H9 (cell line): ENCODE results near the gene API5. TPM values are rescaled to one million over a fixed set of nuclear protein-coding genes. Genes with fewer than 3 reads are reported as not detected.
A peak's percentile ranks its signal among the peaks of the same experiment; 100 is the strongest.

Experiments used
- DNase-seq: peaks from one replicate; pipeline ENCODE4 v3.0.0-alpha.2; 2017
- H2AFZ ChIP-seq: one replicate; pipeline ENCODE4 v1.6.1; 2013; ENCODE audit warnings: mild to moderate bottlenecking, low read length, control low read depth, moderate library complexity
- H2AK5ac ChIP-seq: 2 replicates; pipeline ENCODE4 v1.6.1; 2013; ENCODE audit warnings: low read length, control low read depth, mixed read lengths; ENCODE audit not compliant: insufficient read length
- H2BK120ac ChIP-seq: one replicate; pipeline ENCODE4 v1.6.1; 2013; ENCODE audit warnings: low read depth, mild to moderate bottlenecking, low read length, control low read depth, inconsistent platforms; ENCODE audit not compliant: poor library complexity, severe bottlenecking
- H2BK12ac ChIP-seq: 2 replicates; pipeline ENCODE4 v1.6.1; 2013; ENCODE audit warnings: low read length, control low read depth, mixed read lengths, low read depth; ENCODE audit not compliant: insufficient read length
- H2BK15ac ChIP-seq: 2 replicates; pipeline ENCODE4 v1.6.1; 2013; ENCODE audit warnings: low read depth, low read length, control low read depth
- H2BK20ac ChIP-seq: one replicate; pipeline ENCODE4 v1.6.1; 2013; ENCODE audit warnings: low read depth, mild to moderate bottlenecking, low read length, control low read depth, inconsistent platforms; ENCODE audit not compliant: poor library complexity, severe bottlenecking
- H2BK5ac ChIP-seq: 2 replicates; pipeline ENCODE4 v1.6.1; 2013; ENCODE audit warnings: low read length, control low read depth, mixed read lengths; ENCODE audit not compliant: insufficient read length
- H3K14ac ChIP-seq: 2 replicates; pipeline ENCODE4 v1.6.1; 2013; ENCODE audit warnings: low read length, control low read depth; ENCODE audit not compliant: insufficient read depth
- H3K18ac ChIP-seq: 2 replicates; pipeline ENCODE4 v1.6.1; 2013; ENCODE audit warnings: low read depth, mild to moderate bottlenecking, mixed read lengths, low read length, control low read depth; ENCODE audit not compliant: insufficient read length
- H3K23ac ChIP-seq: 2 replicates; pipeline ENCODE4 v1.6.1; 2013; ENCODE audit warnings: low read length, control low read depth, mixed read lengths, low read depth; ENCODE audit not compliant: insufficient read length
- H3K23me2 ChIP-seq: 2 replicates; pipeline ENCODE4 v1.6.1; 2013; ENCODE audit warnings: low read depth, mild to moderate bottlenecking, mixed read lengths, low read length, control low read depth; ENCODE audit not compliant: insufficient read length, poor library complexity, severe bottlenecking
- H3K27ac ChIP-seq: 2 replicates; pipeline ENCODE4 v1.5.1; 2013; ENCODE audit warnings: low read length, control low read depth, mixed read lengths, low read depth; ENCODE audit not compliant: insufficient read length
- H3K27me3 ChIP-seq: 2 replicates; pipeline ENCODE4 v1.6.1; 2013; ENCODE audit warnings: low read length, control low read depth, inconsistent platforms; ENCODE audit not compliant: insufficient read depth
- H3K4ac ChIP-seq: 2 replicates; pipeline ENCODE4 v1.6.1; 2013; ENCODE audit warnings: low read depth, mild to moderate bottlenecking, control low read depth, inconsistent platforms, low read length, moderate library complexity
- H3K4me1 ChIP-seq: 2 replicates; pipeline ENCODE4 v1.6.1; 2013; ENCODE audit warnings: low read length, control low read depth, inconsistent platforms; ENCODE audit not compliant: insufficient read depth
- H3K4me2 ChIP-seq: 2 replicates; pipeline ENCODE4 v1.6.1; 2013; ENCODE audit warnings: low read length, control low read depth, mixed read lengths; ENCODE audit not compliant: insufficient read length, insufficient read depth
- H3K56ac ChIP-seq: 2 replicates; pipeline ENCODE4 v1.6.1; 2013; ENCODE audit warnings: low read depth, mild to moderate bottlenecking, mixed read lengths, low read length, control low read depth; ENCODE audit not compliant: insufficient read length
- H3K79me1 ChIP-seq: 2 replicates; pipeline ENCODE4 v1.6.1; 2013; ENCODE audit warnings: low read depth, mild to moderate bottlenecking, moderate library complexity, low read length, control low read depth, inconsistent platforms; ENCODE audit not compliant: insufficient read depth, poor library complexity, severe bottlenecking
- H3K79me2 ChIP-seq: 2 replicates; pipeline ENCODE4 v1.6.1; 2013; ENCODE audit warnings: low read length, control low read depth, inconsistent platforms; ENCODE audit not compliant: insufficient read depth
- H3K9ac ChIP-seq: 2 replicates; pipeline ENCODE4 v1.6.1; 2013; ENCODE audit warnings: low read length, control low read depth, mixed read lengths; ENCODE audit not compliant: insufficient read length; ENCODE audit errors: extremely low read depth
- H3K9me3 ChIP-seq: one replicate; pipeline ENCODE4 v1.6.1; 2013; ENCODE audit warnings: low read depth, low read length, inconsistent platforms; ENCODE audit not compliant: control insufficient read depth
- H3T11ph ChIP-seq: one replicate; pipeline ENCODE4 v1.6.1; 2013; ENCODE audit warnings: mild to moderate bottlenecking, low read length, control low read depth, inconsistent platforms
- H4K20me1 ChIP-seq: one replicate; pipeline ENCODE4 v1.6.1; 2013; ENCODE audit not compliant: control insufficient read depth, insufficient read length, insufficient read depth
- H4K5ac ChIP-seq: 2 replicates; pipeline ENCODE4 v1.6.1; 2013; ENCODE audit warnings: low read depth, mild to moderate bottlenecking, mixed read lengths, low read length, control low read depth; ENCODE audit not compliant: insufficient read length
- H4K8ac ChIP-seq: replicated peaks from 2 replicates; pipeline ENCODE4 v1.6.1; 2013; ENCODE audit warnings: low read length, control low read depth, mixed read lengths, low read depth; ENCODE audit not compliant: insufficient read length
- H4K91ac ChIP-seq: 2 replicates; pipeline ENCODE4 v1.6.1; 2013; ENCODE audit warnings: low read depth, mild to moderate bottlenecking, moderate library complexity, mixed read lengths, low read length, control low read depth; ENCODE audit not compliant: insufficient read length
- H3K27ac Mint-ChIP-seq, 3 experiments: 2 replicates in 2 of 3; 3 replicates in 1 of 3; pipeline ENCODE4 v1.8.0; 2020 to 2021; ENCODE audit warnings: mixed read lengths in 3 of 3, mild to moderate bottlenecking in 1 of 3, moderate library complexity in 1 of 3
- H3K27me3 Mint-ChIP-seq: 2 replicates; pipeline ENCODE4 v1.8.0; 2021; ENCODE audit warnings: low read depth, mild to moderate bottlenecking, moderate library complexity, mixed read lengths
- H3K36me3 Mint-ChIP-seq, 3 experiments: 2 replicates in 2 of 3; 3 replicates in 1 of 3; pipeline ENCODE4 v1.8.0; 2020 to 2021; ENCODE audit warnings: low read depth in 3 of 3, mixed read lengths in 3 of 3; ENCODE audit not compliant: insufficient read depth in 1 of 3
- H3K4me1 Mint-ChIP-seq, 2 experiments: 2 replicates each; pipeline ENCODE4 v1.8.0; 2020; ENCODE audit warnings: mixed read lengths in 2 of 2
- H3K4me3 Mint-ChIP-seq, 2 experiments: 2 replicates in 1 of 2; 3 replicates in 1 of 2; pipeline ENCODE4 v1.8.0; 2020 to 2021; ENCODE audit warnings: mild to moderate bottlenecking in 2 of 2, mixed read lengths in 2 of 2, moderate library complexity in 1 of 2
- H3K9me3 Mint-ChIP-seq, 2 experiments: 2 replicates in 1 of 2; 3 replicates in 1 of 2; pipeline ENCODE4 v1.8.0; 2020; ENCODE audit warnings: mild to moderate bottlenecking in 2 of 2, mixed read lengths in 2 of 2, moderate library complexity in 1 of 2
- CTCF ChIP-seq: fragments of 200-600 bp; sonication (generic); conservative IDR thresholded peaks from 3 replicates; pipeline ENCODE4 v1.8.0; 2021; ENCODE audit warnings: antibody characterized with exemption, mild to moderate bottlenecking
- WGBS: extraction: QIAGEN DNeasy Blood & Tissue Kit; methylation state at CpG from one replicate; pipeline ENCODE4 v1.1.7; 2013; ENCODE audit warnings: missing lambda C conversion rate, low lambda C conversion rate, mixed read lengths; ENCODE audit not compliant: insufficient read length; ENCODE audit errors: extremely low coverage; 5-methylcytosine and 5-hydroxymethylcytosine counted together
- total RNA-seq: library from RNA; stranded (reverse); gene quantifications from 2 replicates; pipeline ENCODE4 v1.2.1, GENCODE V29; 2021

Gene API5
- total RNA-seq, 1 experiment from 2014 or later, result 147 TPM

- H3K56ac ChIP-seq, result no peak overlapping the region
- Mint-ChIP-seq H3K36me3 (peaks cover 1 to 3% (median 3%) of the 10 kb centered on the region in 3 experiments; a peak in 5 of 7 replicates), H3K4me3 (peak overlapping the region in 1 of 2 experiments; percentile 53; a peak in 2 of 5 replicates), H3K4me1 (peaks cover 5 to 18% of the 10 kb centered on the region in 2 experiments), H3K27ac (no peak overlapping the region), H3K9me3 (peaks cover 5 to 9% of the 10 kb centered on the region in 2 experiments), H3K27me3 (peaks cover 2% of the 10 kb centered on the region; the same call in 1 of the 2 replicates)
- H3K4ac ChIP-seq, result no peak overlapping the region
- no peak overlapping the region for H2AFZ ChIP-seq
- H3K9me3 ChIP-seq, result no peaks in the 10 kb centered on the region
- H2BK20ac ChIP-seq, result no peak overlapping the region
- peaks cover 2% of the 10 kb centered on the region; the same call in 1 of the 2 replicates for H3K4me1 ChIP-seq
- H3K14ac ChIP-seq, result no peak overlapping the region
- H4K8ac ChIP-seq, result no peak overlapping the region
- no peaks in the 10 kb centered on the region for H4K20me1 ChIP-seq
- no peaks in the 10 kb centered on the region for H3K79me1 ChIP-seq
- WGBS, result no CpG with 5 or more reads among the region's 2 CpGs
- H4K91ac ChIP-seq, result no peak overlapping the region
- H3K27ac ChIP-seq, result no peak overlapping the region
- H2BK12ac ChIP-seq, result no peak overlapping the region
- H2AK5ac ChIP-seq, result no peak overlapping the region
- no peak overlapping the region for H4K5ac ChIP-seq
- H2BK15ac ChIP-seq, result no peak overlapping the region
- no peak overlapping the region for H2BK5ac ChIP-seq
- no peak overlapping the region for H3K18ac ChIP-seq
- no peak for DNase-seq
- H3T11ph ChIP-seq, result no peak overlapping the region
- no peaks in the 10 kb centered on the region for H3K23me2 ChIP-seq
- peak overlapping the region; percentile 3 for H3K4me2 ChIP-seq
- peak; percentile 54 for TF ChIP-seq CTCF
- no peaks in the 10 kb centered on the region for H3K27me3 ChIP-seq
- no peak overlapping the region for H3K9ac ChIP-seq
- H2BK120ac ChIP-seq, result no peak overlapping the region
- H3K79me2 ChIP-seq, result no peaks in the 10 kb centered on the region
- H3K23ac ChIP-seq, result no peak overlapping the region
Observed at GRCh38 chr11:43268786-43269185, 43.0 kb upstream of the API5 start.
